H1 (cell line): ENCODE results near the gene KLC4. TPM values are rescaled to one million over a fixed set of nuclear protein-coding genes. Genes with fewer than 3 reads are reported as not detected.

Source experiments
- CTCF ChIA-PET: fragments of 300-600 bp; sonication (Branson Sonifier 250); formaldehyde crosslinking; loops from one replicate; lab custom pipeline; 2021; ENCODE audit not compliant: partially characterized antibody; lab: Charles Lee
- POLR2A ChIA-PET: fragments of 300-600 bp; sonication (Branson Sonifier 250); formaldehyde crosslinking; loops from one replicate; lab custom pipeline; 2021; ENCODE audit warnings: inconsistent platforms; ENCODE audit not compliant: partially characterized antibody; lab: Charles Lee
- DNase-seq, 2 experiments: peaks; one replicate each; pipeline versions ENCODE4 v3.0.0 to v3.0.0-alpha.2; 2010 to 2022; ENCODE audit warnings: low spot score in 2 of 2, low read depth in 1 of 2, mixed read lengths in 1 of 2
- FAIRE-seq: peaks from 2 replicates; lab custom pipeline; 2011; peaks lifted over from hg19 to GRCh38; lab: Jason Lieb, UNC
- H2AFZ ChIP-seq: 2 replicates; pipeline ENCODE4 v1.8.1; 2012; ENCODE audit warnings: low read length, inconsistent platforms
- H2AK5ac ChIP-seq: 2 replicates; pipeline ENCODE4 v1.6.1; 2013; ENCODE audit warnings: low read depth, low read length
- H2BK120ac ChIP-seq: replicated peaks from 2 replicates; pipeline ENCODE3; 2013; ENCODE audit warnings: low read depth, low read length, inconsistent platforms
- H2BK12ac ChIP-seq: 2 replicates; pipeline ENCODE4 v1.6.1; 2013; ENCODE audit warnings: low read depth, low read length
- H2BK15ac ChIP-seq: 2 replicates; pipeline ENCODE4 v1.6.1; 2013; ENCODE audit warnings: low read length
- H2BK20ac ChIP-seq: 2 replicates; pipeline ENCODE4 v1.6.1; 2013; ENCODE audit warnings: low read length
- H2BK5ac ChIP-seq: 2 replicates; pipeline ENCODE4 v1.6.1; 2013; ENCODE audit warnings: low read depth, low read length
- H3K14ac ChIP-seq: 2 replicates; pipeline ENCODE4 v1.6.1; 2013; ENCODE audit warnings: inconsistent platforms; ENCODE audit not compliant: insufficient read length
- H3K18ac ChIP-seq: 2 replicates; pipeline ENCODE4 v1.6.1; 2013; ENCODE audit warnings: low read length; ENCODE audit errors: extremely low read depth
- H3K23ac ChIP-seq: 2 replicates; pipeline ENCODE4 v1.6.1; 2013; ENCODE audit warnings: inconsistent platforms; ENCODE audit not compliant: insufficient read length
- H3K23me2 ChIP-seq: 2 replicates; pipeline ENCODE4 v1.6.1; 2013; ENCODE audit warnings: low read depth, low read length
- H3K27ac ChIP-seq: 2 replicates; pipeline ENCODE4 v1.6.1; 2011; ENCODE audit warnings: low read depth, low read length, inconsistent platforms
- H3K27me3 ChIP-seq, 4 experiments: replicated peaks in 1 of 4; 1 replicate in 1 of 4; 2 replicates in 3 of 4; pipeline versions ENCODE4 v1.6.1 to v1.8.1; 2011 to 2013; ENCODE audit warnings: low read length in 3 of 4, mild to moderate bottlenecking in 3 of 4, inconsistent platforms in 2 of 4, mixed read lengths in 2 of 4, moderate library complexity in 1 of 4; ENCODE audit not compliant: control insufficient read depth in 3 of 4, insufficient read depth in 3 of 4; ENCODE audit errors: extremely low read depth in 1 of 4
- H3K36me3 ChIP-seq, 4 experiments: 2 replicates each; pipeline versions ENCODE4 v1.6.1 to v1.8.1; 2011 to 2013; ENCODE audit warnings: mild to moderate bottlenecking in 4 of 4, low read length in 3 of 4, moderate library complexity in 2 of 4, control low read depth in 1 of 4, inconsistent platforms in 1 of 4; ENCODE audit not compliant: insufficient read depth in 4 of 4, control insufficient read depth in 2 of 4
- H3K4ac ChIP-seq: replicated peaks from 2 replicates; pipeline ENCODE3; 2013; ENCODE audit warnings: low read length, low read depth, mixed read lengths, inconsistent platforms; ENCODE audit not compliant: insufficient read length
- H3K4me1 ChIP-seq, 4 experiments: replicated peaks in 1 of 4; 1 replicate in 1 of 4; 2 replicates in 3 of 4; pipeline versions ENCODE4 v1.6.1 to v1.8.1; 2011 to 2013; ENCODE audit warnings: low read length in 3 of 4, inconsistent platforms in 2 of 4, mixed read lengths in 1 of 4; ENCODE audit not compliant: insufficient read depth in 4 of 4, control insufficient read depth in 3 of 4
- H3K4me2 ChIP-seq, 2 experiments: 2 replicates each; pipeline versions ENCODE4 v1.6.1 to v1.8.1; 2011 to 2013; ENCODE audit warnings: low read depth in 2 of 2, low read length in 2 of 2, control low read depth in 1 of 2, inconsistent platforms in 1 of 2, mild to moderate bottlenecking in 1 of 2; ENCODE audit not compliant: insufficient read depth in 1 of 2
- H3K4me3 ChIP-seq, 4 experiments: fragments of 200-600, 300-600 bp in 1 of 4; sonication (generic), shearing (Covaris generic), sonication (Bioruptor Twin) in 1 of 4; 2 replicates each; pipeline versions ENCODE4 v1.5.1 to v1.8.1; 2011 to 2016; ENCODE audit warnings: low read length in 4 of 4, low read depth in 3 of 4, control low read depth in 2 of 4, inconsistent platforms in 2 of 4, mild to moderate bottlenecking in 2 of 4, mixed read lengths in 1 of 4, moderate library complexity in 1 of 4; ENCODE audit not compliant: insufficient read depth in 2 of 4; ENCODE audit errors: extremely low read depth in 1 of 4
- H3K56ac ChIP-seq: replicated peaks from 2 replicates; pipeline ENCODE3; 2013; ENCODE audit warnings: low read depth, mild to moderate bottlenecking, mixed read lengths, low read length, inconsistent platforms; ENCODE audit not compliant: insufficient read length
- H3K79me1 ChIP-seq: 2 replicates; pipeline ENCODE4 v1.6.1; 2013; ENCODE audit warnings: low read depth, low read length, control low read depth
- H3K79me2 ChIP-seq, 2 experiments: 2 replicates each; pipeline versions ENCODE4 v1.6.1 to v1.8.1; 2012 to 2013; ENCODE audit warnings: low read length in 2 of 2, mild to moderate bottlenecking in 2 of 2, inconsistent platforms in 1 of 2; ENCODE audit not compliant: insufficient read depth in 2 of 2, control insufficient read depth in 1 of 2
- H3K9ac ChIP-seq, 4 experiments: replicated peaks in 1 of 4; 1 replicate in 1 of 4; 2 replicates in 3 of 4; pipeline versions ENCODE4 v1.6.1 to v1.8.1; 2011 to 2013; ENCODE audit warnings: low read depth in 3 of 4, low read length in 3 of 4, control low read depth in 2 of 4, mild to moderate bottlenecking in 2 of 4, moderate library complexity in 2 of 4, inconsistent platforms in 1 of 4; ENCODE audit errors: extremely low read depth in 1 of 4
- H3K9me3 ChIP-seq, 2 experiments: 2 replicates each; pipeline versions ENCODE4 v1.6.1 to v1.8.1; 2012 to 2013; ENCODE audit warnings: mild to moderate bottlenecking in 2 of 2, moderate library complexity in 2 of 2, control low read depth in 1 of 2, inconsistent platforms in 1 of 2, low read depth in 1 of 2, low read length in 1 of 2, mixed read lengths in 1 of 2; ENCODE audit not compliant: insufficient read depth in 2 of 2
- H4K20me1 ChIP-seq, 2 experiments: replicated peaks in 1 of 2; 2 replicates each; pipeline versions ENCODE3 to v1.8.1; 2011 to 2013; ENCODE audit warnings: inconsistent platforms in 2 of 2, low read length in 2 of 2, mild to moderate bottlenecking in 1 of 2; ENCODE audit not compliant: insufficient read depth in 2 of 2, control insufficient read depth in 1 of 2
- H4K5ac ChIP-seq: 2 replicates; pipeline ENCODE4 v1.6.1; 2013; ENCODE audit warnings: low read length, low read depth, mixed read lengths, inconsistent platforms; ENCODE audit not compliant: insufficient read length
- H4K8ac ChIP-seq: 2 replicates; pipeline ENCODE4 v1.8.0; 2013; ENCODE audit warnings: mild to moderate bottlenecking, moderate library complexity, low read length, inconsistent platforms; ENCODE audit not compliant: insufficient read depth; ENCODE audit errors: extremely low read depth
- H4K91ac ChIP-seq: replicated peaks from 2 replicates; pipeline ENCODE3; 2013; ENCODE audit warnings: low read length, mixed read lengths, inconsistent platforms; ENCODE audit not compliant: insufficient read length
- ATF2 ChIP-seq: IDR thresholded peaks from 2 replicates; pipeline ENCODE4 v1.6.1; 2012; ENCODE audit warnings: low read length, inconsistent platforms
- BCL11A ChIP-seq, 2 experiments: IDR thresholded peaks; one replicate each; pipeline ENCODE4 v1.6.1; 2011; ENCODE audit warnings: low read depth in 2 of 2, low read length in 2 of 2, mild to moderate bottlenecking in 2 of 2
- CBX5 ChIP-seq: fragments of 300-800, 300-1000 bp; sonication (generic); IDR thresholded peaks from 2 replicates; pipeline ENCODE4 v1.7.1; 2016; ENCODE audit warnings: antibody characterized with exemption, low read length, low read depth
- CHD2 ChIP-seq: IDR thresholded peaks from 2 replicates; pipeline ENCODE4 v1.6.1; 2012; ENCODE audit warnings: low read length, improper control_type of control experiment
- MAFK ChIP-seq: IDR thresholded peaks from 2 replicates; pipeline ENCODE4 v1.6.1; 2012; ENCODE audit warnings: low read depth, mild to moderate bottlenecking, improper control_type of control experiment, low read length
- RFX5 ChIP-seq: IDR thresholded peaks from 2 replicates; pipeline ENCODE4 v1.6.1; 2011; ENCODE audit warnings: low read depth, low read length, improper control_type of control experiment, borderline replicate concordance
- RNF2 ChIP-seq: fragments of 200-900, 300-1000 bp; sonication (generic); IDR thresholded peaks from 2 replicates; pipeline ENCODE4 v1.7.1; 2016; ENCODE audit warnings: borderline replicate concordance, low read depth, mild to moderate bottlenecking, antibody characterized with exemption, low read length; ENCODE audit not compliant: poor library complexity, severe bottlenecking; ENCODE audit errors: missing control alignments
- SUZ12 ChIP-seq: fragments of 200-600 bp; sonication (generic); IDR thresholded peaks from 2 replicates; pipeline ENCODE4 v1.6.1; 2012; ENCODE audit warnings: mild to moderate bottlenecking, inconsistent platforms, low read length, moderate library complexity, mixed read lengths
- TAF1 ChIP-seq: IDR thresholded peaks from 2 replicates; pipeline ENCODE4 v1.6.1; 2011; ENCODE audit warnings: mild to moderate bottlenecking, low read depth, low read length
- ZNF274 ChIP-seq: IDR thresholded peaks from 2 replicates; pipeline ENCODE4 v1.7.0; 2012; ENCODE audit warnings: low read length, borderline replicate concordance; ENCODE audit errors: extremely low read depth
- WGBS, 2 experiments: shearing (Covaris generic) in 1 of 2; methylation state at CpG; one replicate each; pipeline versions ENCODE4 v1.1.6 to v1.1.7; 2013 to 2015; ENCODE audit warnings: low lambda C conversion rate in 2 of 2, mixed read lengths in 2 of 2, inconsistent platforms in 1 of 2, low coverage in 1 of 2, missing lambda C conversion rate in 1 of 2; ENCODE audit not compliant: insufficient replicate concordance in 2 of 2, insufficient coverage in 1 of 2, insufficient read length in 1 of 2; ENCODE audit errors: extremely low coverage in 1 of 2, missing lambda C conversion rate in 1 of 2; 5-methylcytosine and 5-hydroxymethylcytosine counted together
- polyA plus RNA-seq, 7 experiments: library from polyadenylated mRNA; depleted of rRNA in 3 of 7; stranded (reverse) in 5 of 7; unstranded in 2 of 7; fragments of >200 nt in 5 of 7; fragments of 200-250 nt in 2 of 7; gene quantifications; 1 replicate in 5 of 7; 2 replicates in 1 of 7; 4 replicates in 1 of 7; pipeline versions ENCODE4 v1.2.1 to v1.2.3, GENCODE V29; 2011 to 2013; ENCODE audit warnings: missing spikeins in 2 of 7, mixed read lengths in 2 of 7
- total RNA-seq: library from RNA; stranded (reverse); fragmentation: NEBNext Ultra II Directional; extraction: Animal tissue kit (Norgen Biotek cat#: 25700); gene quantifications from 2 replicates; pipeline ENCODE4 v1.2.1, GENCODE V29; 2021

Gene KLC4
- total and polyA plus RNA-seq, 2 of the 8 experiments (the other 6 are each of a cell fraction or from before 2014, with no cell fraction given): 15.7 to 28.5 TPM

- Histone ChIP-seq H3K79me2 (peaks cover 3 to 65% of the 10 kb centered on the region in 2 experiments; a peak in 3 of 4 replicates), H2BK20ac (no peak overlapping the region), H3K4me1 (peaks cover 3 to 13% (median 6%) of the 10 kb centered on the region in 4 experiments; a peak in 5 of 7 replicates), H3K18ac (no peak overlapping the region), H3K23ac (no peak overlapping the region), H3K9ac (no peak overlapping the region), H3K79me1 (peaks cover 4% of the 10 kb centered on the region; the same call in 1 of the 2 replicates), H3K14ac (no peak overlapping the region), H4K20me1 (no peaks in the 10 kb centered on the region), H3K4ac (no peak overlapping the region), H2BK15ac (no peak overlapping the region), H2AK5ac (no peak overlapping the region), H3K27me3 (no peaks in the 10 kb centered on the region), H4K91ac (no peak overlapping the region), H3K27ac (no peak overlapping the region), H4K8ac (no peak overlapping the region), H3K56ac (no peak overlapping the region), H3K4me2 (no peak overlapping the region), H2BK12ac (no peak overlapping the region), H3K23me2 (no peaks in the 10 kb centered on the region), H2BK5ac (no peak overlapping the region), H2BK120ac (no peak overlapping the region), H4K5ac (no peak overlapping the region), H3K9me3 (no peaks in the 10 kb centered on the region), H2AFZ (no peak overlapping the region), H3K36me3 (no peaks in the 10 kb centered on the region), H3K4me3 (no peak overlapping the region)
- CTCF ChIA-PET: interaction anchor here (0.6 to 0.8 kb wide), 5 partner anchors 9 to 36 kb away, joined by 3 to 4 read pairs (median 3); no protein-coding TSS in a partner anchor
- 88 to 92% methylated on average over 3 to 12 of the region's 12 CpGs for WGBS, 2 experiments
- POLR2A ChIA-PET: interaction anchor here (0.8 to 1.2 kb wide), 3 partner anchors 13 to 32 kb away, joined by 3 to 4 read pairs (median 3); no protein-coding TSS in a partner anchor
- FAIRE-seq (no peak), DNase-seq (no peak)
- TF ChIP-seq RNF2 (no peak), RFX5 (no peak), MAFK (no peak), ZNF274 (no peak), TAF1 (no peak), SUZ12 (no peak), CHD2 (no peak), ATF2 (no peak), BCL11A (IDR thresholded peaks at IDR 0.05; ENCODE audit: low read depth in 2 of 2, low read length in 2 of 2) (no peak), CBX5 (no peak)
Observed at GRCh38 chr6:43107344-43108062, 48.1 kb downstream of the KLC4 start.
